ENCODE data around the gene SLC6A17. TPM values are rescaled to one million over a fixed set of nuclear protein-coding genes. Genes with fewer than 3 reads are reported as not detected.
A peak's percentile ranks its signal among the peaks of the same experiment; 100 is the strongest.

SLC6A17 gene
- total and polyA plus RNA-seq, 9 of the 15 experiments (the other 6 are each of a cell fraction or from before 2014, with no cell fraction given), result not detected

DNA sequence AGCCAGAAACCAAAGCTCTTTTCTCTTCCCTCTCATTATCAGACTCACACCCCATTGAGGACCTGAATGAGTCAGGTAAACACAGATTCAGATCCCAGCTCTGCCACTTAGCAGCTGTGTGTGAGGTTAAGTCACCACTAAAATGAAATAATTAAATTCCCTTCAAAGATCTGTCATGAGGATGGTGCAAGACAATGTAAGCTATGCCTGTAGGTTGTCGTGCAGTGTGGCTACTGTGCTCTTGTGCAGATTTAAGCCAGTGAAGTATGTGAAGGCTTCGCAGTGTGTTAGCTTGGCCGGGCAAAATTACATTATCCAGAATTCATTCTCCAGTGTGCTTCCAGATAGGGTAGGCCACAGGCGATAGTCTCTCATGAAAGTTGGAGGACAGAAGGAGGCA is 24.5 kb upstream of the SLC6A17 start (continued):
- TF ChIP-seq U2AF2 (optimal IDR thresholded peaks at IDR 0.05; ENCODE audit: low read depth, low read length), result no peak

DNA sequence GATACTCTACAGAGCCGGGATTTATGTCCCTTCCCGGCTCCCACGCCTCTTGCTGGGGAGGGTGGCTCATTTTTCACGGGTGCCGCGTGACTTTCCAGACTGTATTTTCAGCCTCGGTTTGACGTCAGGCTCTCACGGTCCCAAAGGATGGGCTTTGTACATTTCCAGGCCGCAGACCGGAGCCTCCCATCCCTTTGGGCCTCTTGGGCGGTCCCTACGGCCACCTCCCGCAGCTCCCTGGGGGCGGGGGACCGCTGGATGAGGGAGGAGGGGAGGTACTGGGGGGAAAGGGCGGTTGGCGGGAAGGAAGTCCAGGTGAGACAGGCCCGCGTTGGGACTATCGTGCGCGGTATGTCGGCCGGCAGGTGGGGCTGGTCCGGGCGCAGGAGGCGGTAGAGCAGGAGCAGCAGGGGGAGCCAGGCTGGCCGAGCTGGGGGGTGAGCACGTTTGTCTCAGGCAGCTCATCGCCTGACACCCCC is 20.1 kb upstream of the SLC6A17 start:
- intact Hi-C loops (cut with micrococcal nuclease), result no loop called here
- POLR2A ChIA-PET, result no interaction called here
- BruUV-seq (replicated peaks), result no TSS peak
- Histone ChIP-seq H3K4me3 (no peak overlapping the region), H3K9me1 (ENCODE audit: control insufficient read depth, insufficient read depth, low read length) (no peaks in the 10 kb centered on the region), H3K79me2 (ENCODE audit: control insufficient read depth, insufficient read depth, low read length) (no peaks in the 10 kb centered on the region), H3K9ac (ENCODE audit: insufficient read depth in 1 of 2, low read depth in 2 of 2, low read length in 2 of 2) (no peak overlapping the region), H3K36me3 (ENCODE audit: control insufficient read depth, insufficient read depth, low read length) (no peaks in the 10 kb centered on the region), H3K27me3 (ENCODE audit: control insufficient read depth in 2 of 2, insufficient read depth in 2 of 2, low read length in 2 of 2) (peaks cover 33 to 49% of the 10 kb centered on the region in 2 experiments), H2AFZ (ENCODE audit: low read depth, low read length) (no peak overlapping the region), H3K4me2 (ENCODE audit: insufficient read depth, low read length) (no peak overlapping the region), H3K27ac (ENCODE audit: extremely low read depth, low read depth, low read length) (no peak overlapping the region), H3K4me1 (replicated peaks in 1 of 2; ENCODE audit: control insufficient read depth in 2 of 2, insufficient read depth in 2 of 2, low read length in 2 of 2) (peaks cover 0 to 4% of the 10 kb centered on the region in 2 experiments; a peak in 2 of 5 replicates), H4K20me1 (replicated peaks; ENCODE audit: control insufficient read depth, insufficient read depth, low read length) (no peaks in the 10 kb centered on the region; the same call in 1 of the 2 replicates), H3K9me3 (replicated peaks; ENCODE audit: control insufficient read depth, insufficient read depth, low read depth, low read length) (no peaks in the 10 kb centered on the region)
- ATAC-seq, result peak; percentile 85
- 1% methylated on average over 28 of the region's 31 CpGs for WGBS (ENCODE audit: insufficient coverage, low coverage, missing lambda C conversion rate)
- peak in 3 of 4 experiments; percentile 35 to 63 (median 52) for DNase-seq (ENCODE audit: extremely low read depth in 1 of 4, low spot score in 3 of 4)
- in situ Hi-C loops (cut with MboI), result no loop called here
- CTCF ChIA-PET (ENCODE audit: low intra/inter-chr PET ratio), result no interaction called here
- FAIRE-seq, result no peak
- TF ChIP-seq RAD21 (CRISPR knock-in tag; conservative IDR thresholded peaks at IDR 0.05 in 1 of 2, IDR thresholded peaks at IDR 0.05 in 1 of 2), result no peak
- no peak for TF ChIP-seq MTA1 (IDR thresholded peaks at IDR 0.05; ENCODE audit: borderline replicate concordance)
- TF ChIP-seq, protein P1, sequence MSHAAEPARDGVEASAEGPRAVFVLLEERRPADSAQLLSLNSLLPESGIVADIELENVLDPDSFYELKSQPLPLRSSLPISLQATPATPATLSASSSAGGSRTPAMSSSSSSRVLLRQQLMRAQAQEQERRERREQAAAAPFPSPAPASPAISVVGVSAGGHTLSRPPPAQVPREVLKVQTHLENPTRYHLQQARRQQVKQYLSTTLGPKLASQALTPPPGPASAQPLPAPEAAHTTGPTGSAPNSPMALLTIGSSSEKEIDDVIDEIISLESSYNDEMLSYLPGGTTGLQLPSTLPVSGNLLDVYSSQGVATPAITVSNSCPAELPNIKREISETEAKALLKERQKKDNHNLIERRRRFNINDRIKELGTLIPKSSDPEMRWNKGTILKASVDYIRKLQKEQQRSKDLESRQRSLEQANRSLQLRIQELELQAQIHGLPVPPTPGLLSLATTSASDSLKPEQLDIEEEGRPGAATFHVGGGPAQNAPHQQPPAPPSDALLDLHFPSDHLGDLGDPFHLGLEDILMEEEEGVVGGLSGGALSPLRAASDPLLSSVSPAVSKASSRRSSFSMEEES (CRISPR knock-in tag; IDR thresholded peaks at IDR 0.05), result no peak
- TF ChIP-seq ESRRB (CRISPR knock-in tag; IDR thresholded peaks at IDR 0.05; ENCODE audit: borderline replicate concordance), result no peak
- TF ChIP-seq, protein P2, sequence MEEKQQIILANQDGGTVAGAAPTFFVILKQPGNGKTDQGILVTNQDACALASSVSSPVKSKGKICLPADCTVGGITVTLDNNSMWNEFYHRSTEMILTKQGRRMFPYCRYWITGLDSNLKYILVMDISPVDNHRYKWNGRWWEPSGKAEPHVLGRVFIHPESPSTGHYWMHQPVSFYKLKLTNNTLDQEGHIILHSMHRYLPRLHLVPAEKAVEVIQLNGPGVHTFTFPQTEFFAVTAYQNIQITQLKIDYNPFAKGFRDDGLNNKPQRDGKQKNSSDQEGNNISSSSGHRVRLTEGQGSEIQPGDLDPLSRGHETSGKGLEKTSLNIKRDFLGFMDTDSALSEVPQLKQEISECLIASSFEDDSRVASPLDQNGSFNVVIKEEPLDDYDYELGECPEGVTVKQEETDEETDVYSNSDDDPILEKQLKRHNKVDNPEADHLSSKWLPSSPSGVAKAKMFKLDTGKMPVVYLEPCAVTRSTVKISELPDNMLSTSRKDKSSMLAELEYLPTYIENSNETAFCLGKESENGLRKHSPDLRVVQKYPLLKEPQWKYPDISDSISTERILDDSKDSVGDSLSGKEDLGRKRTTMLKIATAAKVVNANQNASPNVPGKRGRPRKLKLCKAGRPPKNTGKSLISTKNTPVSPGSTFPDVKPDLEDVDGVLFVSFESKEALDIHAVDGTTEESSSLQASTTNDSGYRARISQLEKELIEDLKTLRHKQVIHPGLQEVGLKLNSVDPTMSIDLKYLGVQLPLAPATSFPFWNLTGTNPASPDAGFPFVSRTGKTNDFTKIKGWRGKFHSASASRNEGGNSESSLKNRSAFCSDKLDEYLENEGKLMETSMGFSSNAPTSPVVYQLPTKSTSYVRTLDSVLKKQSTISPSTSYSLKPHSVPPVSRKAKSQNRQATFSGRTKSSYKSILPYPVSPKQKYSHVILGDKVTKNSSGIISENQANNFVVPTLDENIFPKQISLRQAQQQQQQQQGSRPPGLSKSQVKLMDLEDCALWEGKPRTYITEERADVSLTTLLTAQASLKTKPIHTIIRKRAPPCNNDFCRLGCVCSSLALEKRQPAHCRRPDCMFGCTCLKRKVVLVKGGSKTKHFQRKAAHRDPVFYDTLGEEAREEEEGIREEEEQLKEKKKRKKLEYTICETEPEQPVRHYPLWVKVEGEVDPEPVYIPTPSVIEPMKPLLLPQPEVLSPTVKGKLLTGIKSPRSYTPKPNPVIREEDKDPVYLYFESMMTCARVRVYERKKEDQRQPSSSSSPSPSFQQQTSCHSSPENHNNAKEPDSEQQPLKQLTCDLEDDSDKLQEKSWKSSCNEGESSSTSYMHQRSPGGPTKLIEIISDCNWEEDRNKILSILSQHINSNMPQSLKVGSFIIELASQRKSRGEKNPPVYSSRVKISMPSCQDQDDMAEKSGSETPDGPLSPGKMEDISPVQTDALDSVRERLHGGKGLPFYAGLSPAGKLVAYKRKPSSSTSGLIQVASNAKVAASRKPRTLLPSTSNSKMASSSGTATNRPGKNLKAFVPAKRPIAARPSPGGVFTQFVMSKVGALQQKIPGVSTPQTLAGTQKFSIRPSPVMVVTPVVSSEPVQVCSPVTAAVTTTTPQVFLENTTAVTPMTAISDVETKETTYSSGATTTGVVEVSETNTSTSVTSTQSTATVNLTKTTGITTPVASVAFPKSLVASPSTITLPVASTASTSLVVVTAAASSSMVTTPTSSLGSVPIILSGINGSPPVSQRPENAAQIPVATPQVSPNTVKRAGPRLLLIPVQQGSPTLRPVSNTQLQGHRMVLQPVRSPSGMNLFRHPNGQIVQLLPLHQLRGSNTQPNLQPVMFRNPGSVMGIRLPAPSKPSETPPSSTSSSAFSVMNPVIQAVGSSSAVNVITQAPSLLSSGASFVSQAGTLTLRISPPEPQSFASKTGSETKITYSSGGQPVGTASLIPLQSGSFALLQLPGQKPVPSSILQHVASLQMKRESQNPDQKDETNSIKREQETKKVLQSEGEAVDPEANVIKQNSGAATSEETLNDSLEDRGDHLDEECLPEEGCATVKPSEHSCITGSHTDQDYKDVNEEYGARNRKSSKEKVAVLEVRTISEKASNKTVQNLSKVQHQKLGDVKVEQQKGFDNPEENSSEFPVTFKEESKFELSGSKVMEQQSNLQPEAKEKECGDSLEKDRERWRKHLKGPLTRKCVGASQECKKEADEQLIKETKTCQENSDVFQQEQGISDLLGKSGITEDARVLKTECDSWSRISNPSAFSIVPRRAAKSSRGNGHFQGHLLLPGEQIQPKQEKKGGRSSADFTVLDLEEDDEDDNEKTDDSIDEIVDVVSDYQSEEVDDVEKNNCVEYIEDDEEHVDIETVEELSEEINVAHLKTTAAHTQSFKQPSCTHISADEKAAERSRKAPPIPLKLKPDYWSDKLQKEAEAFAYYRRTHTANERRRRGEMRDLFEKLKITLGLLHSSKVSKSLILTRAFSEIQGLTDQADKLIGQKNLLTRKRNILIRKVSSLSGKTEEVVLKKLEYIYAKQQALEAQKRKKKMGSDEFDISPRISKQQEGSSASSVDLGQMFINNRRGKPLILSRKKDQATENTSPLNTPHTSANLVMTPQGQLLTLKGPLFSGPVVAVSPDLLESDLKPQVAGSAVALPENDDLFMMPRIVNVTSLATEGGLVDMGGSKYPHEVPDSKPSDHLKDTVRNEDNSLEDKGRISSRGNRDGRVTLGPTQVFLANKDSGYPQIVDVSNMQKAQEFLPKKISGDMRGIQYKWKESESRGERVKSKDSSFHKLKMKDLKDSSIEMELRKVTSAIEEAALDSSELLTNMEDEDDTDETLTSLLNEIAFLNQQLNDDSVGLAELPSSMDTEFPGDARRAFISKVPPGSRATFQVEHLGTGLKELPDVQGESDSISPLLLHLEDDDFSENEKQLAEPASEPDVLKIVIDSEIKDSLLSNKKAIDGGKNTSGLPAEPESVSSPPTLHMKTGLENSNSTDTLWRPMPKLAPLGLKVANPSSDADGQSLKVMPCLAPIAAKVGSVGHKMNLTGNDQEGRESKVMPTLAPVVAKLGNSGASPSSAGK (IDR thresholded peaks at IDR 0.05), result peak; percentile 25; the same call in 1 of the 2 replicates

Data from K562 (cell line).